K562 (cell line): ENCODE results near the gene CXCL13. TPM values are rescaled to one million over a fixed set of nuclear protein-coding genes. Genes with fewer than 3 reads are reported as not detected.

ENCODE experiments used
- ARID1B ChIP-seq: fragments of 450-650 bp; IDR thresholded peaks from 2 replicates; pipeline ENCODE4 v1.6.1; 2016; ENCODE audit warnings: antibody characterized with exemption, mild to moderate bottlenecking, inconsistent platforms
- DDX20 ChIP-seq: fragments of 450-650 bp; IDR thresholded peaks from 2 replicates; pipeline ENCODE4 v1.6.1; 2016; ENCODE audit warnings: missing genetic modification characterization, low read depth, mild to moderate bottlenecking, missing compliant biosample characterization, moderate library complexity
- GATAD2B ChIP-seq: fragments of 450-650 bp; IDR thresholded peaks from 2 replicates; pipeline ENCODE4 v1.6.1; 2017; ENCODE audit warnings: mild to moderate bottlenecking, borderline replicate concordance
- HMG20B ChIP-seq: fragments of 250-450 bp; sonication (Bioruptor Pico); IDR thresholded peaks from 2 replicates; pipeline ENCODE4 v1.5.0; 2021; ENCODE audit warnings: mild to moderate bottlenecking
- MAFG ChIP-seq: fragments of 450-650 bp; conservative IDR thresholded peaks from 2 replicates; pipeline ENCODE4 v1.6.1; 2016; ENCODE audit warnings: missing genetic modification characterization, missing compliant biosample characterization
- MAFK ChIP-seq: IDR thresholded peaks from 2 replicates; pipeline ENCODE4 v1.6.1; 2011; ENCODE audit warnings: low read length, improper control_type of control experiment
- MYNN ChIP-seq, 2 experiments: sonication (generic); formaldehyde crosslinking in 1 of 2; IDR thresholded peaks; 2 replicates each; pipeline versions ENCODE4 v1.5.0 to v1.6.1; 2016 to 2020; ENCODE audit warnings: antibody characterized with exemption in 1 of 2, missing genetic modification reagents in 1 of 2
- SAFB ChIP-seq: fragments of 200-400 bp; formaldehyde crosslinking; IDR thresholded peaks from 2 replicates; pipeline ENCODE4 v1.6.1; 2017; ENCODE audit warnings: low read depth, low read length, borderline replicate concordance
- USF1 ChIP-seq: sonication (generic); formaldehyde crosslinking; IDR thresholded peaks from 2 replicates; pipeline ENCODE4 v1.9.0; 2022; ENCODE audit warnings: mild to moderate bottlenecking, missing genetic modification reagents
- ZBTB34 ChIP-seq: fragments of 250-450 bp; sonication (Bioruptor Pico); IDR thresholded peaks from 2 replicates; pipeline ENCODE4 v1.8.0; 2021; ENCODE audit warnings: mild to moderate bottlenecking, moderate library complexity
- ZNF316 ChIP-seq: fragments of 450-650 bp; IDR thresholded peaks from 2 replicates; pipeline ENCODE4 v1.6.1; 2016
- ZNF512 ChIP-seq: IDR thresholded peaks from 2 replicates; pipeline ENCODE4 v1.6.1; 2016; ENCODE audit warnings: missing genetic modification characterization, missing compliant biosample characterization
- ZSCAN29 ChIP-seq: fragments of 450-650 bp; IDR thresholded peaks from 2 replicates; pipeline ENCODE4 v1.6.1; 2017
- polyA plus RNA-seq, 8 experiments: library from polyadenylated mRNA; depleted of rRNA in 4 of 8; stranded (reverse) in 5 of 8; unstranded in 3 of 8; fragments of >200 nt; fragmentation: Nextera tagmentation in 2 of 8; fragmentation: Illumina TruSeq in 1 of 8; extraction: Ambion mirVana in 2 of 8; extraction: Trizol in 1 of 8; gene quantifications; 2 replicates each; pipeline versions ENCODE4 v1.2.1 to v1.2.3, GENCODE V29; 2011 to 2014; ENCODE audit warnings: inconsistent platforms in 1 of 8, missing spikeins in 1 of 8
- total RNA-seq, 7 experiments: library from RNA; depleted of rRNA in 6 of 7; stranded (reverse); fragments of >200 nt in 6 of 7; fragmentation: Illumina TruSeq in 2 of 7; extraction: Trizol in 2 of 7; gene quantifications; 2 replicates each; pipeline versions ENCODE4 v1.2.1 to v1.2.3, GENCODE V29; 2011 to 2021; ENCODE audit warnings: low replicate concordance in 1 of 7
- TF ChIP-seq, protein P1 (sequence below): fragments of 450-650 bp; IDR thresholded peaks from 2 replicates; pipeline ENCODE4 v1.6.1; 2016; ENCODE audit warnings: antibody characterized with exemption

CXCL13 gene
- total and polyA plus RNA-seq, 9 of the 15 experiments (the other 6 are each of a cell fraction or from before 2014, with no cell fraction given), result not detected

DNA sequence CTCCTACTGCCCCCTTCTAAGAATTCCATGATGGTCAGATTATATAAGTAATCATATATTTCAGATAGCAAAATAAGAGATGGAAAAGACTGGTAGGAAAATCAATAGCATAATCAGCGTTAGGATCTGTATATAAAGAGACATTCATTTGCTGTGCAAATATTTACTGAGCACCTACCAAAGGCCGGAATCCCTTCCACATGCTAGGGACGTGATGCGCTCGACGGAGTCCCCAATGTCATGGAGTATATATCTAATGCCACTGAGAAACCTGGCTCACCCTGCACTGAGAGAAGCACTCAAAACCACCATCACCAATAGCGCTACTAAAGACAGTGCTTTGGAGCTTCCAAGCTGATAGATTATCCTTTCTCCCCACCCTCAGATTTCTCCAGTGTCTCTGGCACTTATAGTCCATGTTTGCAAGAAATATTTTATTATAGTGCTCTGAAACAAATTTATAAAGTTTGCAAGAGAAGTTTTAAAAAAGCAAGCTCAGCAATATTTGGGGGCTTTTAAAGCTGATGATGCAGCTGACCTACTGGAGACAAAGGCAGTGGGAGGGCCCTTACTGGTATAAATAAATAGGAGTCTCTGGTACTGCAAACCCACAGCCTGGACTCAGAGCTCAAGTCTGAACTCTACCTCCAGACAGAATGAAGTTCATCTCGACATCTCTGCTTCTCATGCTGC lies at the start of gene CXCL13 (continued):
- TF ChIP-seq ZBTB34 (CRISPR knock-in tag) (no peak), GATAD2B (no peak), ZNF316 (peak; percentile 87), ZNF512 (tag) (no peak), MYNN (IDR thresholded peaks at IDR 0.05) (no peak), MYNN (CRISPR knock-in tag; IDR thresholded peaks at IDR 0.05) (no peak), ARID1B (no peak), MAFG (tag) (peak; percentile 79), DDX20 (no peak), HMG20B (no peak), MAFK (peak; percentile 93), ZSCAN29 (no peak), SAFB (no peak), USF1 (CRISPR knock-in tag) (no peak)
- TF ChIP-seq, protein P1, sequence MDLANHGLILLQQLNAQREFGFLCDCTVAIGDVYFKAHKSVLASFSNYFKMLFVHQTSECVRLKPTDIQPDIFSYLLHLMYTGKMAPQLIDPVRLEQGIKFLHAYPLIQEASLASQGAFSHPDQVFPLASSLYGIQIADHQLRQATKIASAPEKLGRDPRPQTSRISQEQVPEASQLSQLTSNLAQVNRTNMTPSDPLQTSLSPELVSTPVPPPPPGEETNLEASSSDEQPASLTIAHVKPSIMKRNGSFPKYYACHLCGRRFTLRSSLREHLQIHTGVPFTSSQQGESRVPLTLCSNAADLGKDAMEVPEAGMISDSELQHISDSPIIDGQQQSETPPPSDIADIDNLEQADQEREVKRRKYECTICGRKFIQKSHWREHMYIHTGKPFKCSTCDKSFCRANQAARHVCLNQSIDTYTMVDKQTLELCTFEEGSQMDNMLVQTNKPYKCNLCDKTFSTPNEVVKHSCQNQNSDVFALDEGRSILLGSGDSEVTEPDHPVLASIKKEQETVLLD, result no peak
